ENCODE results near the gene RAP1GAP2.

RAP1GAP2 gene

GRCh38 chr17:2776589-2777241, 19.5 kb upstream of the RAP1GAP2 start (continued):
- TF ChIP-seq ZNF214 (tag by site-specific recombination; IDR thresholded peaks at IDR 0.05; ENCODE audit: borderline replicate concordance) (no peak), ZNF585B (tag by site-specific recombination; IDR thresholded peaks at IDR 0.05) (no peak), ZNF416 (tag by site-specific recombination; IDR thresholded peaks at IDR 0.05) (no peak), ZNF221 (tag by site-specific recombination; IDR thresholded peaks at IDR 0.05; ENCODE audit: borderline replicate concordance) (no peak), SP3 (tag by site-specific recombination; IDR thresholded peaks at IDR 0.05) (peak; percentile 56), ZNF701 (tag by site-specific recombination; IDR thresholded peaks at IDR 0.05) (no peak), REST (tag by site-specific recombination; IDR thresholded peaks at IDR 0.05) (no peak), HOXD13 (CRISPR knock-in tag; IDR thresholded peaks at IDR 0.05; ENCODE audit: borderline replicate concordance) (no peak), SCRT2 (tag by site-specific recombination; IDR thresholded peaks at IDR 0.05) (no peak; the same call in 1 of the 2 replicates), ZFP3 (tag by site-specific recombination; IDR thresholded peaks at IDR 0.05; ENCODE audit: low read depth) (no peak), KLF8 (tag by site-specific recombination; IDR thresholded peaks at IDR 0.05) (no peak), ZNF610 (tag by site-specific recombination; IDR thresholded peaks at IDR 0.05; ENCODE audit: borderline replicate concordance) (no peak), ZBTB48 (tag by site-specific recombination; IDR thresholded peaks at IDR 0.05) (no peak), ZNF112 (tag by site-specific recombination; IDR thresholded peaks at IDR 0.05) (no peak), ZNF311 (tag by site-specific recombination; IDR thresholded peaks at IDR 0.05; ENCODE audit: borderline replicate concordance) (no peak), KLF9 (tag by site-specific recombination; IDR thresholded peaks at IDR 0.05; ENCODE audit: low read depth) (no peak), TCF7L2 (IDR thresholded peaks at IDR 0.05; ENCODE audit: borderline replicate concordance, low read depth, low read length) (no peak), ZNF501 (tag by site-specific recombination; IDR thresholded peaks at IDR 0.05) (no peak), ZNF514 (tag by site-specific recombination; IDR thresholded peaks at IDR 0.05) (no peak), SALL2 (tag by site-specific recombination; IDR thresholded peaks at IDR 0.05; ENCODE audit: borderline replicate concordance) (no peak), ZNF549 (tag by site-specific recombination; IDR thresholded peaks at IDR 0.05) (no peak), ZSCAN30 (tag by site-specific recombination; IDR thresholded peaks at IDR 0.05) (no peak), SETDB1 (IDR thresholded peaks at IDR 0.05; ENCODE audit: insufficient read length, low read length) (no peak), ZIC2 (tag by site-specific recombination; IDR thresholded peaks at IDR 0.05) (no peak; the same call in 1 of the 2 replicates), IKZF3 (tag by site-specific recombination; IDR thresholded peaks at IDR 0.05) (no peak), ZNF558 (tag by site-specific recombination; IDR thresholded peaks at IDR 0.05) (no peak), ZBTB6 (tag by site-specific recombination; IDR thresholded peaks at IDR 0.05) (no peak), ZNF391 (tag by site-specific recombination; IDR thresholded peaks at IDR 0.05; ENCODE audit: borderline replicate concordance, low read depth) (no peak; the same call in 1 of the 2 replicates)
- TF ChIP-seq, protein P1, sequence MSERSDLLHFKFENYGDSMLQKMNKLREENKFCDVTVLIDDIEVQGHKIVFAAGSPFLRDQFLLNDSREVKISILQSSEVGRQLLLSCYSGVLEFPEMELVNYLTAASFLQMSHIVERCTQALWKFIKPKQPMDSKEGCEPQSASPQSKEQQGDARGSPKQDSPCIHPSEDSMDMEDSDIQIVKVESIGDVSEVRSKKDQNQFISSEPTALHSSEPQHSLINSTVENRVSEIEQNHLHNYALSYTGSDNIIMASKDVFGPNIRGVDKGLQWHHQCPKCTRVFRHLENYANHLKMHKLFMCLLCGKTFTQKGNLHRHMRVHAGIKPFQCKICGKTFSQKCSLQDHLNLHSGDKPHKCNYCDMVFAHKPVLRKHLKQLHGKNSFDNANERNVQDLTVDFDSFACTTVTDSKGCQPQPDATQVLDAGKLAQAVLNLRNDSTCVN (tag by site-specific recombination; optimal IDR thresholded peaks at IDR 0.05), result peak; percentile 59
- TF ChIP-seq, protein P2, sequence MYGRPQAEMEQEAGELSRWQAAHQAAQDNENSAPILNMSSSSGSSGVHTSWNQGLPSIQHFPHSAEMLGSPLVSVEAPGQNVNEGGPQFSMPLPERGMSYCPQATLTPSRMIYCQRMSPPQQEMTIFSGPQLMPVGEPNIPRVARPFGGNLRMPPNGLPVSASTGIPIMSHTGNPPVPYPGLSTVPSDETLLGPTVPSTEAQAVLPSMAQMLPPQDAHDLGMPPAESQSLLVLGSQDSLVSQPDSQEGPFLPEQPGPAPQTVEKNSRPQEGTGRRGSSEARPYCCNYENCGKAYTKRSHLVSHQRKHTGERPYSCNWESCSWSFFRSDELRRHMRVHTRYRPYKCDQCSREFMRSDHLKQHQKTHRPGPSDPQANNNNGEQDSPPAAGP (tag by site-specific recombination; IDR thresholded peaks at IDR 0.05), result peak; percentile 61
- TF ChIP-seq, protein P3, sequence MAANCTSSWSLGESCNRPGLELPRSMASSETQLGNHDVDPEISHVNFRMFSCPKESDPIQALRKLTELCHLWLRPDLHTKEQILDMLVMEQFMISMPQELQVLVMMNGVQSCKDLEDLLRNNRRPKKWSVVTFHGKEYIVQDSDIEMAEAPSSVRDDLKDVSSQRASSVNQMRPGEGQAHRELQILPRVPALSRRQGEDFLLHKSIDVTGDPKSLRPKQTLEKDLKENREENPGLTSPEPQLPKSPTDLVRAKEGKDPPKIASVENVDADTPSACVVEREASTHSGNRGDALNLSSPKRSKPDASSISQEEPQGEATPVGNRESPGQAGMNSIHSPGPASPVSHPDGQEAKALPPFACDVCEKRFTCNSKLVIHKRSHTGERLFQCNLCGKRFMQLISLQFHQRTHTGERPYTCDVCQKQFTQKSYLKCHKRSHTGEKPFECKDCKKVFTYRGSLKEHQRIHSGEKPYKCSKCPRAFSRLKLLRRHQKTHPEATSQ (tag by site-specific recombination; IDR thresholded peaks at IDR 0.05), result no peak
